Neural crest cell (in vitro differentiated cells): ENCODE results near the gene HIGD2B. TPM values are rescaled to one million over a fixed set of nuclear protein-coding genes. Genes with fewer than 3 reads are reported as not detected.

Source experiments
- DNase-seq: peaks from one replicate; pipeline ENCODE4 v3.0.0; 2021; ENCODE audit warnings: low read depth, mixed read lengths, low spot score
- H3K27ac Mint-ChIP-seq: one replicate; pipeline ENCODE4 v1.8.0; 2021; ENCODE audit warnings: mild to moderate bottlenecking, mixed read lengths; ENCODE audit not compliant: unreplicated experiment
- H3K27me3 Mint-ChIP-seq: 2 replicates; pipeline ENCODE4 v1.8.0; 2021; ENCODE audit warnings: low read depth, mild to moderate bottlenecking, mixed read lengths
- H3K36me3 Mint-ChIP-seq: 2 replicates; pipeline ENCODE4 v1.8.0; 2021; ENCODE audit warnings: low read depth, mild to moderate bottlenecking, mixed read lengths
- H3K4me1 Mint-ChIP-seq: 2 replicates; pipeline ENCODE4 v1.8.0; 2021; ENCODE audit warnings: mixed read lengths
- H3K4me3 Mint-ChIP-seq: one replicate; pipeline ENCODE4 v1.8.0; 2021; ENCODE audit warnings: mild to moderate bottlenecking, mixed read lengths
- H3K9me3 Mint-ChIP-seq: 2 replicates; pipeline ENCODE4 v1.8.0; 2021; ENCODE audit warnings: mixed read lengths
- total RNA-seq: library from RNA; stranded (reverse); gene quantifications from 2 replicates; pipeline ENCODE4 v1.2.1, GENCODE V29; 2021
- TF ChIP-seq, protein P1 (sequence below): fragments of 200-600 bp; sonication (generic); conservative IDR thresholded peaks from 2 replicates; pipeline ENCODE4 v1.5.0; 2021; ENCODE audit warnings: antibody characterized with exemption, mild to moderate bottlenecking

HIGD2B gene
- total RNA-seq, 1 donor from 2014 or later = not detected

DNA sequence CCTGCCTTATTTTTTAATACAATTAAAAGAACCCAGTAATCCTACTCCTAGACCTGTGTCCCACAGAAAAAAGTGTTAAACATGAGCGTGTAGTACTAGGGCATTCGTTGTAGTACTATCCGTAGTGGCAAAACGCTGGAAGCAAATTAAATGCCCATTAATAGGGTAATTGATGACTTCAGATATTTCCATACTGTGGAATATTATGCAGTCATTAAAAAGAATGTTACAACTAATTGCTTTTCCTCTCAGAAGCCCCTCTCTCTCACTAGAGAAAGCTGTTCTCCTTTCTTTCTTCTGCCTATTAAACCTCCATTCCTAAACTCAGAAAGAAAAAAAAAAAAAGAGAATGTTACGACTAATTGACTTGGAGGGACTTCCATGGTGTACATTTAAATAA lies 2.7 kb upstream of the HIGD2B start:
- peak overlapping the region; percentile 23 for H3K4me3 Mint-ChIP-seq
- no peaks in the 10 kb centered on the region for H3K9me3 Mint-ChIP-seq
- no peaks in the 10 kb centered on the region for H3K36me3 Mint-ChIP-seq
- no peak overlapping the region for H3K27ac Mint-ChIP-seq
- peaks cover 21% of the 10 kb centered on the region for H3K4me1 Mint-ChIP-seq
- no peaks in the 10 kb centered on the region for H3K27me3 Mint-ChIP-seq
- DNase-seq = no peak
- TF ChIP-seq, protein P1, sequence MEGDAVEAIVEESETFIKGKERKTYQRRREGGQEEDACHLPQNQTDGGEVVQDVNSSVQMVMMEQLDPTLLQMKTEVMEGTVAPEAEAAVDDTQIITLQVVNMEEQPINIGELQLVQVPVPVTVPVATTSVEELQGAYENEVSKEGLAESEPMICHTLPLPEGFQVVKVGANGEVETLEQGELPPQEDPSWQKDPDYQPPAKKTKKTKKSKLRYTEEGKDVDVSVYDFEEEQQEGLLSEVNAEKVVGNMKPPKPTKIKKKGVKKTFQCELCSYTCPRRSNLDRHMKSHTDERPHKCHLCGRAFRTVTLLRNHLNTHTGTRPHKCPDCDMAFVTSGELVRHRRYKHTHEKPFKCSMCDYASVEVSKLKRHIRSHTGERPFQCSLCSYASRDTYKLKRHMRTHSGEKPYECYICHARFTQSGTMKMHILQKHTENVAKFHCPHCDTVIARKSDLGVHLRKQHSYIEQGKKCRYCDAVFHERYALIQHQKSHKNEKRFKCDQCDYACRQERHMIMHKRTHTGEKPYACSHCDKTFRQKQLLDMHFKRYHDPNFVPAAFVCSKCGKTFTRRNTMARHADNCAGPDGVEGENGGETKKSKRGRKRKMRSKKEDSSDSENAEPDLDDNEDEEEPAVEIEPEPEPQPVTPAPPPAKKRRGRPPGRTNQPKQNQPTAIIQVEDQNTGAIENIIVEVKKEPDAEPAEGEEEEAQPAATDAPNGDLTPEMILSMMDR = no peak

- H3K4me3 Mint-ChIP-seq = peak overlapping the region; percentile 96
- peaks cover 21% of the 10 kb centered on the region for H3K4me1 Mint-ChIP-seq
- TF ChIP-seq, protein P1 = peak; percentile 45
- peak overlapping the region; percentile 92 for H3K27ac Mint-ChIP-seq
- peaks cover 11% of the 10 kb centered on the region for H3K27me3 Mint-ChIP-seq
- peak; percentile 2 for DNase-seq
- no peaks in the 10 kb centered on the region for H3K9me3 Mint-ChIP-seq
- H3K36me3 Mint-ChIP-seq = no peaks in the 10 kb centered on the region
Measured at GRCh38 chr15:72685301-72685924, 569 bp downstream of the HIGD2B start.

- TF ChIP-seq, protein P1 = no peak
- H3K36me3 Mint-ChIP-seq = no peaks in the 10 kb centered on the region
- H3K9me3 Mint-ChIP-seq = no peaks in the 10 kb centered on the region
- H3K4me3 Mint-ChIP-seq = peak overlapping the region; percentile 43
- no peak for DNase-seq
- peaks cover 21% of the 10 kb centered on the region for H3K4me1 Mint-ChIP-seq
- no peak overlapping the region for H3K27ac Mint-ChIP-seq
- peaks cover 37% of the 10 kb centered on the region for H3K27me3 Mint-ChIP-seq
Measured at GRCh38 chr15:72682772-72683171, 3.2 kb downstream of the HIGD2B start.

DNA sequence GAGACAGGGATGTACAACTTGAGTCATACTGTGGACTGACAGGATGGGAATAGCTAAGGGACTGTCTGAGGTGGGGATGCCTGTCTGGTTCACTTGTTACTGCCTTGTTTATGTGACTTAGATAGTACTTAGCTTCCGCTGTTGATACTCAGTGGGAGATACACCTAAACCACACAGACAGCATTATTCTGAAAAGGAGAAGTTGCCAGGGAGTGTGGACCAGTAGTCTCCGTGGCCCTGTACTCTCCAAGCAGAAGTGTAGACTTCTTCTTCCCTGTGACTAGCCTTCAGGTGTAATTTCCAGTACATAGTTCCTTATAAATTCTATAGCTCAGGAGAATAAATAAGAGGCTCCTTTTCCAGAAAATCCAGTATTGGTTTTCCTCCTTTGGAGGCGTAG lies 5.1 kb downstream of the HIGD2B start:
- Mint-ChIP-seq H3K4me1 (peaks cover 11% of the 10 kb centered on the region), H3K27me3 (peaks cover 52% of the 10 kb centered on the region), H3K27ac (no peak overlapping the region), H3K36me3 (no peaks in the 10 kb centered on the region), H3K9me3 (no peaks in the 10 kb centered on the region), H3K4me3 (peak overlapping the region; percentile 58)
- TF ChIP-seq, protein P1 = no peak
- DNase-seq = no peak

DNA sequence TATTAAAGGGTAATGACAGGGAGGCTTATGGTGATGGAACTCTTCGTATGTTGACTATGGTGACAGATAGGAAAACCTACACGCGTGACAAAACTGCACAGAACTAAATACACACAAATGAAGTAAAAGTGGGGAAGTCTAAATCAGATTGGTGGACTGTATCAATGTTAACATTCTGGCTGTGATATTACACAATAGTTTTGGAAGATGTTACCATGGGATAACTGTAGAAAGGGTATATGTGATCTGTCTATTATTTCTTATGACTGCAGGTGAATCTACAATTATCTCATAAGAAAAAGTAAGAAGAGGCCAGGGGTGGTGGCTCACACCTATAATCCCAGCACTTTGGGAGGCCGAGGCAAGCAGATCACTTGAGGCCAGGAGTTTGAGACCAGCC lies 9.1 kb downstream of the HIGD2B start:
- Mint-ChIP-seq H3K4me1 (peaks cover under 1% of the 10 kb centered on the region), H3K4me3 (no peak overlapping the region), H3K9me3 (no peaks in the 10 kb centered on the region), H3K36me3 (no peaks in the 10 kb centered on the region), H3K27ac (no peak overlapping the region), H3K27me3 (peaks cover 66% of the 10 kb centered on the region)
- TF ChIP-seq, protein P1 = no peak
- DNase-seq = no peak
